WTC11 (cell line): Measurements from ENCODE around the gene USP10.

Source experiments
- ARID4B ChIP-seq: sonication (generic); formaldehyde crosslinking; IDR thresholded peaks from 2 replicates; pipeline ENCODE4 v1.8.0; 2023; ENCODE audit warnings: missing genetic modification reagents, mild to moderate bottlenecking, borderline replicate concordance
- E2F1 ChIP-seq: sonication (generic); formaldehyde crosslinking; IDR thresholded peaks from 2 replicates; pipeline ENCODE4 v1.8.0; 2022; ENCODE audit warnings: mild to moderate bottlenecking, missing genetic modification reagents
- E2F4 ChIP-seq: sonication (generic); formaldehyde crosslinking; IDR thresholded peaks from 2 replicates; pipeline ENCODE4 v1.8.1; 2022; ENCODE audit warnings: low read depth, mild to moderate bottlenecking, moderate library complexity, missing genetic modification reagents, borderline replicate concordance
- GRHL2 ChIP-seq: fragments of 250-450 bp; sonication (Bioruptor Pico); IDR thresholded peaks from 2 replicates; pipeline ENCODE4 v1.8.0; 2022; ENCODE audit warnings: mild to moderate bottlenecking, moderate library complexity; ENCODE audit not compliant: insufficient replicate concordance, severe bottlenecking
- TEAD1 ChIP-seq: sonication (generic); formaldehyde crosslinking; IDR thresholded peaks from 2 replicates; pipeline ENCODE4 v1.8.0; 2022; ENCODE audit warnings: mild to moderate bottlenecking, missing genetic modification reagents
- ZNF512 ChIP-seq: sonication (generic); formaldehyde crosslinking; IDR thresholded peaks from 2 replicates; pipeline ENCODE4 v1.8.1; 2022; ENCODE audit warnings: missing genetic modification reagents, borderline replicate concordance
- TF ChIP-seq, protein P1 (sequence below): sonication (generic); formaldehyde crosslinking; IDR thresholded peaks from 2 replicates; pipeline ENCODE4 v1.8.1; 2022; ENCODE audit warnings: low read depth, missing genetic modification reagents, borderline replicate concordance
- TF ChIP-seq, protein P2 (sequence below): sonication (generic); formaldehyde crosslinking; IDR thresholded peaks from 2 replicates; pipeline ENCODE4 v1.8.0; 2022; ENCODE audit warnings: mild to moderate bottlenecking, missing genetic modification reagents
- TF ChIP-seq, protein P3 (sequence below): sonication (generic); formaldehyde crosslinking; IDR thresholded peaks from 2 replicates; pipeline ENCODE4 v1.8.1; 2023; ENCODE audit warnings: mild to moderate bottlenecking, missing genetic modification reagents
- TF ChIP-seq, protein P4 (sequence below): fragments of 200-600 bp; IDR thresholded peaks from 2 replicates; pipeline ENCODE4 v1.8.0; 2022; ENCODE audit warnings: antibody characterized with exemption
- TF ChIP-seq, protein P5 (sequence below): sonication (generic); formaldehyde crosslinking; IDR thresholded peaks from 2 replicates; pipeline ENCODE4 v1.8.1; 2023; ENCODE audit warnings: mild to moderate bottlenecking, missing genetic modification reagents, moderate library complexity
- TF ChIP-seq, protein P6 (sequence below): sonication (generic); formaldehyde crosslinking; IDR thresholded peaks from 2 replicates; pipeline ENCODE4 v1.8.1; 2023; ENCODE audit warnings: mild to moderate bottlenecking, missing genetic modification reagents, borderline replicate concordance

DNA sequence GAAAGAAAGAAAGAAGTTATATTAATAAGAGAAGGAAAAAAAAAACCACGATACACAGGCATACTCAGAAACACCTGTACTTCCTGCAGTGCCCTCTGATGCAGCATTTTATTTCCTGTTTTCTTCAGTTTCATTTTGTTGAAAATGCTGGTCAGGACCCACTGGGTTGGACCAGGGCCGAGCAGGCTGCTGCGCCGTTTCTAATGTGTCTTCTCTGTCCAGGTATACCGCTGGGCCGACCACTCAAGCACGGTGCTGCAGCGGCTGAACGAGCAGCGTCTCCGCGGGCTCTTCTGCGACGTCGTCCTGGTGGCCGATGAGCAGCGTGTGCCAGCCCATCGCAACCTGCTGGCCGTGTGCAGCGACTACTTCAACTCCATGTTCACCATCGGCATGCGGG is 43.2 kb upstream of the USP10 start:
- TF ChIP-seq, protein P1, sequence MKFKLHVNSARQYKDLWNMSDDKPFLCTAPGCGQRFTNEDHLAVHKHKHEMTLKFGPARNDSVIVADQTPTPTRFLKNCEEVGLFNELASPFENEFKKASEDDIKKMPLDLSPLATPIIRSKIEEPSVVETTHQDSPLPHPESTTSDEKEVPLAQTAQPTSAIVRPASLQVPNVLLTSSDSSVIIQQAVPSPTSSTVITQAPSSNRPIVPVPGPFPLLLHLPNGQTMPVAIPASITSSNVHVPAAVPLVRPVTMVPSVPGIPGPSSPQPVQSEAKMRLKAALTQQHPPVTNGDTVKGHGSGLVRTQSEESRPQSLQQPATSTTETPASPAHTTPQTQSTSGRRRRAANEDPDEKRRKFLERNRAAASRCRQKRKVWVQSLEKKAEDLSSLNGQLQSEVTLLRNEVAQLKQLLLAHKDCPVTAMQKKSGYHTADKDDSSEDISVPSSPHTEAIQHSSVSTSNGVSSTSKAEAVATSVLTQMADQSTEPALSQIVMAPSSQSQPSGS (CRISPR knock-in tag), result no peak
- TF ChIP-seq, protein P2, sequence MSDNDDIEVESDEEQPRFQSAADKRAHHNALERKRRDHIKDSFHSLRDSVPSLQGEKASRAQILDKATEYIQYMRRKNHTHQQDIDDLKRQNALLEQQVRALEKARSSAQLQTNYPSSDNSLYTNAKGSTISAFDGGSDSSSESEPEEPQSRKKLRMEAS (CRISPR knock-in tag), result no peak
- TF ChIP-seq TEAD1 (CRISPR knock-in tag), result no peak
- TF ChIP-seq E2F4 (CRISPR knock-in tag), result no peak
- no peak for TF ChIP-seq GRHL2 (CRISPR knock-in tag)
- TF ChIP-seq, protein P3, sequence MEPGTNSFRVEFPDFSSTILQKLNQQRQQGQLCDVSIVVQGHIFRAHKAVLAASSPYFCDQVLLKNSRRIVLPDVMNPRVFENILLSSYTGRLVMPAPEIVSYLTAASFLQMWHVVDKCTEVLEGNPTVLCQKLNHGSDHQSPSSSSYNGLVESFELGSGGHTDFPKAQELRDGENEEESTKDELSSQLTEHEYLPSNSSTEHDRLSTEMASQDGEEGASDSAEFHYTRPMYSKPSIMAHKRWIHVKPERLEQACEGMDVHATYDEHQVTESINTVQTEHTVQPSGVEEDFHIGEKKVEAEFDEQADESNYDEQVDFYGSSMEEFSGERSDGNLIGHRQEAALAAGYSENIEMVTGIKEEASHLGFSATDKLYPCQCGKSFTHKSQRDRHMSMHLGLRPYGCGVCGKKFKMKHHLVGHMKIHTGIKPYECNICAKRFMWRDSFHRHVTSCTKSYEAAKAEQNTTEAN (CRISPR knock-in tag), result no peak
- TF ChIP-seq, protein P4, sequence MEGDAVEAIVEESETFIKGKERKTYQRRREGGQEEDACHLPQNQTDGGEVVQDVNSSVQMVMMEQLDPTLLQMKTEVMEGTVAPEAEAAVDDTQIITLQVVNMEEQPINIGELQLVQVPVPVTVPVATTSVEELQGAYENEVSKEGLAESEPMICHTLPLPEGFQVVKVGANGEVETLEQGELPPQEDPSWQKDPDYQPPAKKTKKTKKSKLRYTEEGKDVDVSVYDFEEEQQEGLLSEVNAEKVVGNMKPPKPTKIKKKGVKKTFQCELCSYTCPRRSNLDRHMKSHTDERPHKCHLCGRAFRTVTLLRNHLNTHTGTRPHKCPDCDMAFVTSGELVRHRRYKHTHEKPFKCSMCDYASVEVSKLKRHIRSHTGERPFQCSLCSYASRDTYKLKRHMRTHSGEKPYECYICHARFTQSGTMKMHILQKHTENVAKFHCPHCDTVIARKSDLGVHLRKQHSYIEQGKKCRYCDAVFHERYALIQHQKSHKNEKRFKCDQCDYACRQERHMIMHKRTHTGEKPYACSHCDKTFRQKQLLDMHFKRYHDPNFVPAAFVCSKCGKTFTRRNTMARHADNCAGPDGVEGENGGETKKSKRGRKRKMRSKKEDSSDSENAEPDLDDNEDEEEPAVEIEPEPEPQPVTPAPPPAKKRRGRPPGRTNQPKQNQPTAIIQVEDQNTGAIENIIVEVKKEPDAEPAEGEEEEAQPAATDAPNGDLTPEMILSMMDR, result no peak
- TF ChIP-seq ZNF512, result no peak
- TF ChIP-seq, protein P5, sequence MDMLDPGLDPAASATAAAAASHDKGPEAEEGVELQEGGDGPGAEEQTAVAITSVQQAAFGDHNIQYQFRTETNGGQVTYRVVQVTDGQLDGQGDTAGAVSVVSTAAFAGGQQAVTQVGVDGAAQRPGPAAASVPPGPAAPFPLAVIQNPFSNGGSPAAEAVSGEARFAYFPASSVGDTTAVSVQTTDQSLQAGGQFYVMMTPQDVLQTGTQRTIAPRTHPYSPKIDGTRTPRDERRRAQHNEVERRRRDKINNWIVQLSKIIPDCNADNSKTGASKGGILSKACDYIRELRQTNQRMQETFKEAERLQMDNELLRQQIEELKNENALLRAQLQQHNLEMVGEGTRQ (CRISPR knock-in tag), result no peak
- TF ChIP-seq, protein P6, sequence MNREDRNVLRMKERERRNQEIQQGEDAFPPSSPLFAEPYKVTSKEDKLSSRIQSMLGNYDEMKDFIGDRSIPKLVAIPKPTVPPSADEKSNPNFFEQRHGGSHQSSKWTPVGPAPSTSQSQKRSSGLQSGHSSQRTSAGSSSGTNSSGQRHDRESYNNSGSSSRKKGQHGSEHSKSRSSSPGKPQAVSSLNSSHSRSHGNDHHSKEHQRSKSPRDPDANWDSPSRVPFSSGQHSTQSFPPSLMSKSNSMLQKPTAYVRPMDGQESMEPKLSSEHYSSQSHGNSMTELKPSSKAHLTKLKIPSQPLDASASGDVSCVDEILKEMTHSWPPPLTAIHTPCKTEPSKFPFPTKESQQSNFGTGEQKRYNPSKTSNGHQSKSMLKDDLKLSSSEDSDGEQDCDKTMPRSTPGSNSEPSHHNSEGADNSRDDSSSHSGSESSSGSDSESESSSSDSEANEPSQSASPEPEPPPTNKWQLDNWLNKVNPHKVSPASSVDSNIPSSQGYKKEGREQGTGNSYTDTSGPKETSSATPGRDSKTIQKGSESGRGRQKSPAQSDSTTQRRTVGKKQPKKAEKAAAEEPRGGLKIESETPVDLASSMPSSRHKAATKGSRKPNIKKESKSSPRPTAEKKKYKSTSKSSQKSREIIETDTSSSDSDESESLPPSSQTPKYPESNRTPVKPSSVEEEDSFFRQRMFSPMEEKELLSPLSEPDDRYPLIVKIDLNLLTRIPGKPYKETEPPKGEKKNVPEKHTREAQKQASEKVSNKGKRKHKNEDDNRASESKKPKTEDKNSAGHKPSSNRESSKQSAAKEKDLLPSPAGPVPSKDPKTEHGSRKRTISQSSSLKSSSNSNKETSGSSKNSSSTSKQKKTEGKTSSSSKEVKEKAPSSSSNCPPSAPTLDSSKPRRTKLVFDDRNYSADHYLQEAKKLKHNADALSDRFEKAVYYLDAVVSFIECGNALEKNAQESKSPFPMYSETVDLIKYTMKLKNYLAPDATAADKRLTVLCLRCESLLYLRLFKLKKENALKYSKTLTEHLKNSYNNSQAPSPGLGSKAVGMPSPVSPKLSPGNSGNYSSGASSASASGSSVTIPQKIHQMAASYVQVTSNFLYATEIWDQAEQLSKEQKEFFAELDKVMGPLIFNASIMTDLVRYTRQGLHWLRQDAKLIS (CRISPR knock-in tag), result no peak
- no peak for TF ChIP-seq ARID4B (CRISPR knock-in tag)
- TF ChIP-seq E2F1 (CRISPR knock-in tag), result no peak
